AG09309 (cell line): ENCODE measurements around the gene PPP1R9A.

ENCODE experiments used
- DNase-seq: peaks from one replicate; pipeline ENCODE4 v3.0.0-alpha.2; 2010; ENCODE audit warnings: low read depth
- H3K4me3 ChIP-seq: 2 replicates; pipeline ENCODE4 v1.5.1; 2011; ENCODE audit warnings: mild to moderate bottlenecking, low read depth, low read length, moderate library complexity; ENCODE audit not compliant: control insufficient read depth
- TF ChIP-seq, protein P1 (sequence below): IDR thresholded peaks from 2 replicates; pipeline ENCODE4 v1.5.1; 2011; ENCODE audit warnings: mild to moderate bottlenecking, low read depth, low read length, inconsistent platforms; ENCODE audit not compliant: insufficient read depth, control insufficient read depth; ENCODE audit errors: missing control alignments

Gene PPP1R9A

DNA sequence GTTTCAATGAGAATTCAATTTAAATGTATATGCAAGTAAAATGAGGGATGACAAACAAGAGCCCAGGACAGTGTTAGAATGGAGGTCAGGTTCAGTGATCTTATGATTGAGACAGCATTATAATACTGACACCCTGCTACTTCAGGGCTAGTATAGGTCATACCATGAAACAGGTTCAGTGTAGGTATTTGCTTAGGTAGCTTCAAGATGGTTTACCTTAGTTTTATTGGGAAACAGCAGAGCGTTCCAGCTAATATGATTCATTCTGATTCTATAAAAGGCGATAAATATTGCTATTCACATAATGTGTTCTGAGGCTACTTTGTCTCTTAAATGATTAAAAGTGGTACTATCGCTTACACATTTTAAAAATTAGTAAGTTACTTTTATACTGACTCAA is 203.3 kb downstream of the PPP1R9A start:
- no peak for DNase-seq
- TF ChIP-seq, protein P1, sequence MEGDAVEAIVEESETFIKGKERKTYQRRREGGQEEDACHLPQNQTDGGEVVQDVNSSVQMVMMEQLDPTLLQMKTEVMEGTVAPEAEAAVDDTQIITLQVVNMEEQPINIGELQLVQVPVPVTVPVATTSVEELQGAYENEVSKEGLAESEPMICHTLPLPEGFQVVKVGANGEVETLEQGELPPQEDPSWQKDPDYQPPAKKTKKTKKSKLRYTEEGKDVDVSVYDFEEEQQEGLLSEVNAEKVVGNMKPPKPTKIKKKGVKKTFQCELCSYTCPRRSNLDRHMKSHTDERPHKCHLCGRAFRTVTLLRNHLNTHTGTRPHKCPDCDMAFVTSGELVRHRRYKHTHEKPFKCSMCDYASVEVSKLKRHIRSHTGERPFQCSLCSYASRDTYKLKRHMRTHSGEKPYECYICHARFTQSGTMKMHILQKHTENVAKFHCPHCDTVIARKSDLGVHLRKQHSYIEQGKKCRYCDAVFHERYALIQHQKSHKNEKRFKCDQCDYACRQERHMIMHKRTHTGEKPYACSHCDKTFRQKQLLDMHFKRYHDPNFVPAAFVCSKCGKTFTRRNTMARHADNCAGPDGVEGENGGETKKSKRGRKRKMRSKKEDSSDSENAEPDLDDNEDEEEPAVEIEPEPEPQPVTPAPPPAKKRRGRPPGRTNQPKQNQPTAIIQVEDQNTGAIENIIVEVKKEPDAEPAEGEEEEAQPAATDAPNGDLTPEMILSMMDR: no peak
- H3K4me3 ChIP-seq: no peak overlapping the region

DNA sequence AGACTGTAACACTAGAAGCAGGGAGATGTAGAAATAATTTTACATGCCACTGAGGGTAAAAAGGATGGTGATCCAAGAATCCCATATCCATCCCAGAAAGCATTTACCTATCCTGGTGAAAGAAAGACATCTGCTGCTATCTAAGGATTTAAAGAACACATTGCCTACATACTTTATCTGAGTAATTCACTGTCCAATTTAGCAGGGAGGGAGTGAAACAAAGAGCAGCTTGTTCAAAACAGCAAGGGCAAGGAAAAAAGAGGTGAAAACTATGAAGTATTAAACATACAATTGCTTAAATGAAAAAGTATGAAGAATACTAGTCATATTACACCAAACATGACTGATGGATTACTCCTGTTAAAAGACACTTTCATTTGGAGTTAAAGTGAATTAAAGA is 206.2 kb downstream of the PPP1R9A start:
- H3K4me3 ChIP-seq: no peak overlapping the region
- no peak for DNase-seq
- TF ChIP-seq, protein P1: no peak

DNA sequence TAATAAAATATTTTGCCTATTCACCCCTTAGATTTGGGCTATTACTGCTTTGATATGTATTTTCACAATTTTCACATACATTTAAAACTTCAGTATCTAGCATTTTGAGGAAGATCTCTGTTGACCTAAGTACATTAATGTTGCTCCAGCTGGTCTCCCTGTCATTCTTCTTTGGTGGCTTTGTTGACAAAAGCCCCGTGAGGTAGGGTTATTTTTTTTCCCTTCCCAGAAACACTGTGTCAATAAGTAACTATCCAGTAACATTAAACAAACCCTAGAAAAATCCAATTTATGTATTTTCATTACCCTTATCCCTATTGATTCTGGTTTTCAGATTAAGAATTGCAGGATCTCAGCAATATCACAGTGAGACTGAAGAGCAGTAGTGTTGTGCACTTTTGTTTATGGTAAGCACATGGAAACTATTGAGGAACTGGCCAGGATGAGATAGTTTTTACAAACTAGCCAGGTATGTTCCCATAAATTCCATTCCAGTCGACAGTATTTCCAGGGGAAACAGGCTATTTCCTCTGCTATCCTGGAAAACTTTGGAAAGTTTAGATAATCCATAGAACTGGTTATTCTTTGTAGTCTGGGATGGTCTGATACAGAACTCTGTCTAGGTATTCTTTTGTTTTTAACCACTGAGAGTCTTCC is 218.8 kb downstream of the PPP1R9A start:
- no peak overlapping the region for H3K4me3 ChIP-seq
- DNase-seq: no peak
- TF ChIP-seq, protein P1: no peak

DNA sequence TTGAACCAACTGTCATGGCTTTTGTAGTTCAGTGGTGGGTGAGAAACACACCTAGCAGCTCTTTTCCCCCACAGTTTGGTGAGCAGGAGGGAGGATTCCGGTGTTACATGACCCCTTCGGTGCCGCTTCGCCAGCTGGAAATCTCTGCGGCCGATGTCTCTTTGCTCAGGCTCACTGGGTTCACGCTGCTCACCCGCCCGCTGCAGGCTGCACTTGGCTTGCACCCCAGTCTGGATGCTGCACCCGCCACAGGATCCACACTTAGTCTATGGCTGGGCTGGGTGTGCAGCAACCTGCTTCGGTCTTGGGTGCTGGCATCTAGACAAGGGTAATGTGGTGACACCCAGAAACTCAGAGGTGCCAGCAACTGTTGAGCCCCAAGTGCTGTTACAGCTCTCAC is 225.1 kb downstream of the PPP1R9A start:
- DNase-seq: no peak
- no peak overlapping the region for H3K4me3 ChIP-seq
- TF ChIP-seq, protein P1: no peak

DNA sequence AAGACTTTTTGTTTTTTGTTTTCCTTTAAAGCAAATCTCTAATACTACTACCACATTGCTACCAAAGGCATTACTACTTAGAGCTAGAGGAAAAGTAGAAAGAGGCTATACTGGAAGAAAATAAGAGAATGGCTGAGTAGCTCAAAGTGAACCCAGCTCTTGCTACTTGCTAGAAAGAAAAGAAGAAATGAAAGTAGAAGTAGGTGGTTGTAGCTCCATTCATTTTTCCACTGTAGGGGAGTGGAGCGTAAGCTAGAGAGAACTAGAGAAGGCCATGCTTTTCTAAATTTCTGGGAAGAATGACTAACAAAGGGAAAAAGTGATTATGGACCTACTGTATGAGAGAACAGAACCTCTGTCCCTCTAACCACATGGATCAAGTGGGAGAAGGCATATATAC is 232.5 kb downstream of the PPP1R9A start:
- no peak for DNase-seq
- H3K4me3 ChIP-seq: no peak overlapping the region
- TF ChIP-seq, protein P1: no peak

DNA sequence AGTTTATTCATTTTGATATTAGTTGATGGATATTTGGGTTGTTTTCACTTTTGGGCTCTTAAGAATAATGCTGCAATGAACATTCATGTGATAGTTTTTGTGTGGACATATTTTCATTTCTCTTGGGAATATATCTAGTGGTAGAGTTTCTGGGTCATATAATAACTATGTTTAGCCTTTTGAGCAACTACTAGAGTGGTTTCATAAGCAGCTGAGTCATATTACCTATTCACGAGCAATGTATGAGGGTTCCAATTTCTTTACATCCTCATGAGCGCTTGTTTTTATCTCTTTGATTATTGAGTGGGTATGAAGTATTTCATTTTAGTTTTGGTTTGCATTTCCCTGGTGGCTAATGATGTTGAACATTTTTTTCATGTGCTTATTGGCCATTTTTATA is 234.4 kb downstream of the PPP1R9A start:
- TF ChIP-seq, protein P1: no peak
- no peak for DNase-seq
- H3K4me3 ChIP-seq: no peak overlapping the region
